ENCODE data around the gene NPTXR. TPM values are rescaled to one million over a fixed set of nuclear protein-coding genes. Genes with fewer than 3 reads are reported as not detected.
A peak's percentile ranks its signal among the peaks of the same experiment; 100 is the strongest.

The NPTXR gene
- total RNA-seq, 1 donor from 2014 or later, result 9.3 TPM

DNA sequence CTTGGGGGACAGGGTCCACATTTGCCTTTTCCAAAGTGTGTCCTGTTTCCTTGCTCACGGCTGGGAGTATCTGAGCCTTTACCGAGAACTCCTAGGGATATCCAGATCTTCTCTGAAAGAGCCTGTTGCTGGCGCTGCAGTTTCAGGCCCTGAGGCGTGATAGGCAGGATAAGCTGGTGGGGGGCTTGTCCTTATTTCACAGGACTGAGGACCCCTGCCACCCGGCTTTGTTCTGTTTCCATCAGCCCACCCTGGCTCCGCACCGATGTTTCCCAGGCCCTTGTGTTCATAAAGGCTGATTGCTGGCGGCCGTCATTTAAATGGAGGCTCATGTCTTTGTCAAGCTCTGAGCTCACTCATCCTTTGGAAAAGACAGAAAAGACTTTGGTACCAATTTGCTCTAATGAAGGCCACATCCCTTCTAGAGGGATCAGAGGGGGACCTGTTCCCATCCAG lies 9.4 kb upstream of the NPTXR start:
- DNase-seq (ENCODE audit: low read depth, low spot score), result no peak
- Mint-ChIP-seq H3K4me1 (peaks cover 17% of the 10 kb centered on the region), H3K27me3 (ENCODE audit: low read depth) (peaks cover 32% of the 10 kb centered on the region), H3K36me3 (ENCODE audit: low read depth) (no peaks in the 10 kb centered on the region), H3K9me3 (no peaks in the 10 kb centered on the region), H3K4me3 (no peak overlapping the region), H3K27ac (ENCODE audit: unreplicated experiment) (no peak overlapping the region)
- TF ChIP-seq, protein P1, sequence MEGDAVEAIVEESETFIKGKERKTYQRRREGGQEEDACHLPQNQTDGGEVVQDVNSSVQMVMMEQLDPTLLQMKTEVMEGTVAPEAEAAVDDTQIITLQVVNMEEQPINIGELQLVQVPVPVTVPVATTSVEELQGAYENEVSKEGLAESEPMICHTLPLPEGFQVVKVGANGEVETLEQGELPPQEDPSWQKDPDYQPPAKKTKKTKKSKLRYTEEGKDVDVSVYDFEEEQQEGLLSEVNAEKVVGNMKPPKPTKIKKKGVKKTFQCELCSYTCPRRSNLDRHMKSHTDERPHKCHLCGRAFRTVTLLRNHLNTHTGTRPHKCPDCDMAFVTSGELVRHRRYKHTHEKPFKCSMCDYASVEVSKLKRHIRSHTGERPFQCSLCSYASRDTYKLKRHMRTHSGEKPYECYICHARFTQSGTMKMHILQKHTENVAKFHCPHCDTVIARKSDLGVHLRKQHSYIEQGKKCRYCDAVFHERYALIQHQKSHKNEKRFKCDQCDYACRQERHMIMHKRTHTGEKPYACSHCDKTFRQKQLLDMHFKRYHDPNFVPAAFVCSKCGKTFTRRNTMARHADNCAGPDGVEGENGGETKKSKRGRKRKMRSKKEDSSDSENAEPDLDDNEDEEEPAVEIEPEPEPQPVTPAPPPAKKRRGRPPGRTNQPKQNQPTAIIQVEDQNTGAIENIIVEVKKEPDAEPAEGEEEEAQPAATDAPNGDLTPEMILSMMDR (conservative IDR thresholded peaks at IDR 0.05), result no peak

DNA sequence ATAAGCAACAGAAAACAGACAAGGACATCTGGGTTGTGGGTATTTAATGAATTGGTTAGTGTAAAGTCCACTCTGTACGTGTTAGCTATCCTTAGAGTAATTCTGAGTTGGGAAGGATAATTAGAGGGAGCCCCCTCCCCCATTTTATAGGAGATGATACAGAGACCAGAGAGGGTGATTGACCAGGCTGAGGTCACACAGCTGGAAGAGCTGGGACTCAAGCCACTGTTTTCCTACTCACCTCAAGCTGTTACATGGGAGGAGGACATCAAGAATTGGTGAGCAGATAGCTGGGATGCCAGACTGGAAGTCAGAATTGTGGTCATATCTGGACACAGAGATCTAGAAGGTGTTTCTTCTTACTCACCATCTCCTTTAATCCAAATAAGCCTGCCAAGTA lies 8.7 kb upstream of the NPTXR start:
- DNase-seq (ENCODE audit: low read depth, low spot score), result no peak
- no peak overlapping the region for H3K27ac Mint-ChIP-seq (ENCODE audit: unreplicated experiment)
- H3K4me3 Mint-ChIP-seq, result no peak overlapping the region
- no peaks in the 10 kb centered on the region for H3K9me3 Mint-ChIP-seq
- TF ChIP-seq, protein P1 (conservative IDR thresholded peaks at IDR 0.05), result no peak
- no peaks in the 10 kb centered on the region for H3K36me3 Mint-ChIP-seq (ENCODE audit: low read depth)
- peaks cover 15% of the 10 kb centered on the region for H3K4me1 Mint-ChIP-seq
- peaks cover 39% of the 10 kb centered on the region for H3K27me3 Mint-ChIP-seq (ENCODE audit: low read depth)

DNA sequence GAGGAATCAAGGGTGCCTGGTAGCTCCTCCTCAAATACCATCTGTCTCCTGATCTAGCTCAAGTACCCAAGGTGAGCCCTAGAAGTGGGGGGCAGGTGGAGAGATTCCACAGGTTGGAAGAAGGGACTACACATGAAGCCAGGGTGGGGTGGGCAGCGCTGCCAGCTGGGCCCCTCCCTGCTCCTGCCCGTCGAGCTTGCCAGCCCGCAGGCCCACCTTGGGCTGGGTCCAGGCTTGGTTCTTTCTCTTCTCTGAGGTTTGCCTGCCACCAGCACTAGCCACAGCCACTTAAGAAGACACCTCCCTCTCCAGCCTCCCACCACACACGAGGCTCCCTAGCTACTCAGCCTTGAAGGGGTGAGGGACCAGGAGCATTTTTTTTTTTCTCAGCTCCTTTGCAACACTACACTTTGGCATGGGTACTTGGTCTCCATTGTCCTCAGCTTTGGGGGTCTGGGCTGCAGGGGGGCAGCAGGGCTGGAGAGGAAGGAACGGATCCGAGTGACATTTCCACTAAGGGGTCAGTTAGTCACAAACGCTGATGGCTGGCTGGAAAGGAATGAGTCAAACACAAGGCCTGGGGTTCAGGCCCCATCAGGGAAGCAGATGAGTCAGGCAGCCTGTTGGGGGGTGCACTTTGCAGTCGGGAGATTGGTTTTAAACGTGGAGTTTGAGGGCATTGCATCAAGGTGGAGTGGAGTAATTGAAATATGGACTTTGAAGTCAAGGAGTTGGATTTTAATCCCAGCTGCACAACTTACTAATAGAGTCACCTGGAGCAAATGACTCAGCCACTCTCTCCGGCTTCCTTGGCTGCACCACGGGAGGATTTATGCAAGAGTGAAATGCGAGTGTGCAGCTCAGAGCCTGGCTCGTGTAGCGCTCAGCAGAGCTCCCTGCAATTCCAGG lies 7.4 kb upstream of the NPTXR start:
- H3K27me3 Mint-ChIP-seq (ENCODE audit: low read depth), result peaks cover 48% of the 10 kb centered on the region
- no peak overlapping the region for H3K4me3 Mint-ChIP-seq
- no peak for DNase-seq (ENCODE audit: low read depth, low spot score)
- H3K27ac Mint-ChIP-seq (ENCODE audit: unreplicated experiment), result peak overlapping the region; percentile 52
- no peaks in the 10 kb centered on the region for H3K9me3 Mint-ChIP-seq
- H3K36me3 Mint-ChIP-seq (ENCODE audit: low read depth), result no peaks in the 10 kb centered on the region
- H3K4me1 Mint-ChIP-seq, result peaks cover 15% of the 10 kb centered on the region
- TF ChIP-seq, protein P1 (conservative IDR thresholded peaks at IDR 0.05), result no peak

DNA sequence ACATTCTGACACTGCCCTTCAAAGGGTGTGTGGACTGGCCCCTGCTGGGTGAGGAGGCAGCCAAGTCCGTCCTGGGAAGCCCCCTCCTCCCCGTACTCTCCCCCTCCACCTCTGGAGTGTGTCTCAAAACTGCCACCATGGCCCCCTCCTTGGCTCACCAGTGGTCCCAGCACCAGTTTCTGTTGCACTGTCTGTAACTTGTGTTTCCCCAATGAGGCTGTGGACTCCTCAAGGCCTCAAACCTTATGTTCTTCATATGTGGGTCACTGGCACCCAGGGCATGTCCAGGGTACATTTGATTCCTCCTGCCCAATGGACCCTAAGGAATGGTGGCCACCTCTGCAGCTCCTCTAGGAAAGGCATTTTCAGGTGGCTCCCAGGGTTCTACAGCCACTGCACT lies 6.6 kb upstream of the NPTXR start:
- Mint-ChIP-seq H3K36me3 (ENCODE audit: low read depth) (no peaks in the 10 kb centered on the region), H3K27me3 (ENCODE audit: low read depth) (peaks cover 54% of the 10 kb centered on the region), H3K9me3 (no peaks in the 10 kb centered on the region), H3K4me1 (peaks cover 15% of the 10 kb centered on the region), H3K27ac (ENCODE audit: unreplicated experiment) (no peak overlapping the region), H3K4me3 (peak overlapping the region; percentile 31)
- TF ChIP-seq, protein P1 (conservative IDR thresholded peaks at IDR 0.05), result no peak
- no peak for DNase-seq (ENCODE audit: low read depth, low spot score)

DNA sequence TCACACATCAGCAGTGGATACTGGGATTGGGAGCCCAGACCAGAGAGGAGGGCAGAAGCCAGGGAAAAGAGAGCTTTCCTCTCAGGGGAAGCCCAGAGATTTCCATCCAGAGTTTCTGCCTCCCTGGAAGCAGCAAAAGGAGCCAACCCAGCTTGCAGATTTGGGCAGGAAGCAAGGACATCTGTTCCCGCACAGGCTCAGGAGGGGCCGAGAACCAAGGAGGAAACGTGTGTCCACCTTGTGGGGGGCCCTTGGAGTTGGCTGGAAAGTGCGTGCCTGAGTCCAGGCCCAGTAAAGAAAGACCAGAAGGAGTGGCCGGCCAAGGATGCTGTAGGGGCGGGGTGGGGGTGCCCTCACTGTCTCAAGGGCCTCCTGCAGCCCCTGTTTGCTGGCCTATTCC lies 6.0 kb upstream of the NPTXR start:
- Mint-ChIP-seq H3K27me3 (ENCODE audit: low read depth) (peaks cover 60% of the 10 kb centered on the region), H3K4me1 (peaks cover 15% of the 10 kb centered on the region), H3K27ac (ENCODE audit: unreplicated experiment) (no peak overlapping the region), H3K4me3 (no peak overlapping the region), H3K9me3 (no peaks in the 10 kb centered on the region), H3K36me3 (ENCODE audit: low read depth) (no peaks in the 10 kb centered on the region)
- TF ChIP-seq, protein P1 (conservative IDR thresholded peaks at IDR 0.05), result no peak
- no peak for DNase-seq (ENCODE audit: low read depth, low spot score)
